ENCODE results near the gene CSTPP1.

GRCh38 chr11:47121056-47121455 is 184.5 kb downstream of the CSTPP1 start:
- TF ChIP-seq CTCF (IDR thresholded peaks at IDR 0.05) (no peak), POLR2A (IDR thresholded peaks at IDR 0.05) (no peak), POLR2AphosphoS5 (IDR thresholded peaks at IDR 0.05) (no peak)
